Stimulated activated naive CD8-positive, alpha-beta T cell treated with anti-CD3 and anti-CD28 coated beads, Interleukin-15, Interleukin-2, amounts not matched to agents 100 ng/mL and 50 ng/mL, for 24 hours (primary cell): ENCODE results near the gene GADD45GIP1.
"Not testable (repeated sequence)": the region's sequence is repeated elsewhere in the genome, so short reads cannot be mapped to it uniquely, and the experiment has no call there.

Experiments
- H3K27ac Mint-ChIP-seq: one replicate; pipeline ENCODE4 v1.8.0; 2021; ENCODE audit warnings: mild to moderate bottlenecking, mixed read lengths
- H3K27me3 Mint-ChIP-seq: one replicate; pipeline ENCODE4 v1.8.0; 2021; ENCODE audit warnings: mixed read lengths
- H3K36me3 Mint-ChIP-seq: one replicate; pipeline ENCODE4 v1.8.0; 2021; ENCODE audit warnings: low read depth, mixed read lengths
- H3K4me1 Mint-ChIP-seq: one replicate; pipeline ENCODE4 v1.8.0; 2021; ENCODE audit warnings: low read depth, mixed read lengths
- H3K4me3 Mint-ChIP-seq: one replicate; pipeline ENCODE4 v1.8.0; 2021; ENCODE audit warnings: mild to moderate bottlenecking, mixed read lengths
- H3K9me3 Mint-ChIP-seq: one replicate; pipeline ENCODE4 v1.8.0; 2021; ENCODE audit warnings: mixed read lengths

Gene GADD45GIP1

GRCh38 chr19:12979974-12980373, 23.0 kb upstream of the GADD45GIP1 start:
- no peak overlapping the region for H3K4me3 Mint-ChIP-seq
- H3K27ac Mint-ChIP-seq: no peak overlapping the region
- H3K36me3 Mint-ChIP-seq: no peaks in the 10 kb centered on the region
- no peaks in the 10 kb centered on the region for H3K4me1 Mint-ChIP-seq
- H3K9me3 Mint-ChIP-seq: no peaks in the 10 kb centered on the region
- H3K27me3 Mint-ChIP-seq: peaks cover 10% of the 10 kb centered on the region

GRCh38 chr19:12976109-12976508, 19.1 kb upstream of the GADD45GIP1 start:
- H3K27ac Mint-ChIP-seq, H3K9me3 Mint-ChIP-seq, H3K36me3 Mint-ChIP-seq, H3K4me3 Mint-ChIP-seq, H3K4me1 Mint-ChIP-seq, H3K27me3 Mint-ChIP-seq: not testable (repeated sequence)

DNA sequence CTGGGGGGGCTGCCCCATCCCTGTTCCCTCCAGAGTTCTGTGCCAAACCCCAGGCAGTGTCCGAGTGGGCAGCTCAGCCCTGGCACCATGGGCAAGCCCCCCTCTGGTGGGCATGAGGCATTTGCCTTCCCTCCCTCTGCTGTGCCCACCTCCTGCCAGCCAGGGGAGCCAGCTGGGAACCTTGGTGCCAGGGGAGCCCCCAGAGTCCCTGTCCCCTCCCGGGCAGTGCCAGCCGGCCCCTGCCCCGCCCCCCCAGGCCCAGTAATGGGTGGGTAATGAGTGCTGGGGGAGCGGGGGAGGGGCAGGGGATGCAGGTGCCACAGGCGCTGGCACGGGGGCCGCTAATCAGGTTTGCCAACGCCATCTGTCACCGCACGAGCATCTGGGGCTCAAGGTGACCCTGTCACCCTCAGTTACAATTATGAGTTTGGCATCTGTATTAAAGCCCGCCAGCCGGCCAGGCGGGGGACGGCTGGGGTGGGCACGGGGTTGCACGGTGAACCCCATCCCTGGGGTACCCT, 18.3 kb upstream of the GADD45GIP1 start:
- no peaks in the 10 kb centered on the region for H3K36me3 Mint-ChIP-seq

GRCh38 chr19:12974301-12975220, 17.5 kb upstream of the GADD45GIP1 start:
- Mint-ChIP-seq H3K4me1 (peaks cover 10% of the 10 kb centered on the region), H3K9me3 (no peaks in the 10 kb centered on the region), H3K27ac (no peak overlapping the region), H3K27me3 (peaks cover 10% of the 10 kb centered on the region), H3K4me3 (no peak overlapping the region), H3K36me3 (no peaks in the 10 kb centered on the region)

More for the DNA sequence above, 18.3 kb upstream of the GADD45GIP1 start:
- Mint-ChIP-seq H3K4me1 (peaks cover 5% of the 10 kb centered on the region), H3K9me3 (no peaks in the 10 kb centered on the region), H3K27me3 (peaks cover 10% of the 10 kb centered on the region), H3K4me3 (no peak overlapping the region), H3K27ac (no peak overlapping the region)

DNA sequence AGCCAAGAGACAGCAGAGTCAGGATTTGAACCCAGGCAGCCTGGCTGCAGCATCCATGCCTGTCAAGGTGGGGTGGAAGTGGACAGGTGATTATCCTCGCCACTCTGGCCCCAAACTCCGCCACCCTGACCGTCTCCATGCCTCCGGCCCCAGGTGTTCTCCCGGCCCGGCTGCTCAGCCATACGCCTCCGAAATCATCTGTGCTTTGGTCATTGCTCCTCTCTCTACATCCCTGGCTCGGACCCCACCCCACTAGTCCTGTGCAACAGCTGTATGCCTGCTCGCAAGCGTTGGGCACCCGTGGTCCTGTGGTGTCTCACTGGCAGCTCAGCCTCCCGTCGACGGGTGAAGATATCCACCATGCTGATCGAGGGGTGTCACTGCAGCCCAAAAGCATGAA, 16.2 kb upstream of the GADD45GIP1 start:
- Mint-ChIP-seq H3K36me3 (no peaks in the 10 kb centered on the region), H3K27me3 (peaks cover 10% of the 10 kb centered on the region), H3K4me1 (peaks cover 10% of the 10 kb centered on the region), H3K27ac (no peak overlapping the region), H3K4me3 (no peak overlapping the region), H3K9me3 (no peaks in the 10 kb centered on the region)

- Mint-ChIP-seq H3K36me3 (no peaks in the 10 kb centered on the region), H3K4me3 (no peak overlapping the region), H3K4me1 (peaks cover 14% of the 10 kb centered on the region), H3K27ac (no peak overlapping the region), H3K27me3 (no peaks in the 10 kb centered on the region), H3K9me3 (no peaks in the 10 kb centered on the region)
Observed at GRCh38 chr19:12970070-12970820, 13.2 kb upstream of the GADD45GIP1 start.

GRCh38 chr19:12969292-12969988, 12.4 kb upstream of the GADD45GIP1 start, which contains the start of gene DAND5:
TSS of gene DAND5 (plus strand) at chr19:12969576. CDS start at chr19:12969661, 85 bp downstream.
- Mint-ChIP-seq H3K36me3 (no peaks in the 10 kb centered on the region), H3K9me3 (no peaks in the 10 kb centered on the region), H3K27ac (no peak within 1 kb of the TSS), H3K27me3 (no peaks in the 10 kb centered on the region), H3K4me3 (no peak within 1 kb of the TSS), H3K4me1 (peaks cover 20% of the 10 kb centered on the region)

- no peak overlapping the region for H3K4me3 Mint-ChIP-seq
- H3K9me3 Mint-ChIP-seq: no peaks in the 10 kb centered on the region
Observed at GRCh38 chr19:12967907-12968306, 10.9 kb upstream of the GADD45GIP1 start.

DNA sequence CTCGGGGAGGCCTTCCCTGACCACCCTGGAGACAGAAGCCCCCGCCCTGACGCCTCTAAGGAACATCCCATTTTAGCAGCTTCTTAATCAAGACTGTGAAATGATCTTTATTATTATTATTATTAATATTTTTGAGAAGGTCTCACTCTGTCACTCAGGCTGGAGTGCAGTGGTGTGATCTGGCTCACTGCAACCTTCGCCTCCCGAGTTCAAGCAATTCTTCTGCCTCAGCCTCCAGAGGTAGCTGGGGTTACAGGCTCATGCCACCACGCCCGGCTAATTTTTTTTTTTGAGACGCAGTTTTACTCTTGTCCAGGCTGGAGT, 8.8 kb upstream of the GADD45GIP1 start:
- Mint-ChIP-seq H3K4me1 (peaks cover 20% of the 10 kb centered on the region), H3K9me3 (no peaks in the 10 kb centered on the region), H3K4me3 (peak overlapping the region; percentile 23), H3K27me3 (no peaks in the 10 kb centered on the region), H3K36me3 (no peaks in the 10 kb centered on the region), H3K27ac (no peak overlapping the region)

More at GRCh38 chr19:12967907-12968306, 10.9 kb upstream of the GADD45GIP1 start:
- H3K27ac Mint-ChIP-seq: no peak overlapping the region
- H3K4me1 Mint-ChIP-seq: peaks cover 20% of the 10 kb centered on the region
- no peaks in the 10 kb centered on the region for H3K27me3 Mint-ChIP-seq
- no peaks in the 10 kb centered on the region for H3K36me3 Mint-ChIP-seq

GRCh38 chr19:12965017-12965811, 8.2 kb upstream of the GADD45GIP1 start:
- H3K4me3 Mint-ChIP-seq: peak overlapping the region; percentile 80
- no peaks in the 10 kb centered on the region for H3K9me3 Mint-ChIP-seq
- H3K36me3 Mint-ChIP-seq: no peaks in the 10 kb centered on the region
- peak overlapping the region; percentile 76 for H3K27ac Mint-ChIP-seq
- H3K27me3 Mint-ChIP-seq: no peaks in the 10 kb centered on the region
- H3K4me1 Mint-ChIP-seq: peaks cover 15% of the 10 kb centered on the region

GRCh38 chr19:12959481-12959880, 2.5 kb upstream of the GADD45GIP1 start:
- Mint-ChIP-seq H3K4me1 (peaks cover 20% of the 10 kb centered on the region), H3K27me3 (no peaks in the 10 kb centered on the region), H3K36me3 (peaks cover 15% of the 10 kb centered on the region), H3K4me3 (no peak overlapping the region), H3K27ac (no peak overlapping the region), H3K9me3 (no peaks in the 10 kb centered on the region)

DNA sequence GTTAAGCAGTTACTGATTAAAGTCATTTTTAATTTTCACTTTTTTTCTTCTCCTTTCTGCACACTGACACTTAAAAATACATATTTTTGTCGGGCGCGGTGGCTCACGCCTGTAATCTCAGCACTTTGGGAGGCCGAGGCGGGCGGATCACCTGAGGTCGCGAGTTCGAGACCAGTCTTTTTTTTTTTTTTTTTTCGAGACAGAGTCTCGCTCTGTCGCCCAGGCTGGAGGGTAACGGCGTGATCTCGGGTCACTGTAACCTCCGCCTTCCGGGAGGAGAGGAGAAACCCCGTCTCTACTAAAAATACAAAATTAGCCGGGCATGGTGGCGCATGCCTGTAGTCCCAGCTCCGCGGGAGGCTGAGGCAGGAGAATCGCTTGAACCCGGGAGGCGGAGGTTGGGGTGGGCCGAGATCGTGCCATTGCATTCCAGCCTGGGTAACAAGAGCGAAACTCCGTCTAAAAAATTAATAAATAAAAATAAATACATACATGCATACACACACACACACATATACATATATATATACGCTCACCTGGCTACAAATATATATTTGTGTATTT, 448 bp upstream of the GADD45GIP1 start:
- H3K27me3 Mint-ChIP-seq, H3K9me3 Mint-ChIP-seq: not testable (repeated sequence)
- H3K4me3 Mint-ChIP-seq: peak overlapping the region; percentile 89

DNA sequence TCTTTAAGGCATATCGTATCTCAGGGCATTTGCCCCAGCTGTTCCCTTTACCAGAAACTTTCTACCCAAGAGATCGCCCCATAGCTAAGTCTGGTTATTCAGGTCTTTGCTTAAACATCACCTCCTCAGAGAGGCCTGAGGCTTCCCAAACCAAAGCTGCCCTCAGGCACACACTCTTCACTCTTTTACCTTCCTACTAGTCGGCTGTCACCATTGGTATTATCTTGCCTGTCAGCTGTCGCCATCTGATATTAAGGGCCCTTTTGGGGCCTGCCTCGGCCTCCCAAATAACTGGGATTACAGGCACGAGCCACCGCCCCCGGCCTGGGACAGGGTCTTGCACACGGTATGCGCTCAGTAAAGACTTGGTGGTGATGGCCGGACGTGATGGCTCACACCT, 1.0 kb downstream of the GADD45GIP1 start:
- Mint-ChIP-seq H3K9me3 (no peaks in the 10 kb centered on the region), H3K4me3 (peak overlapping the region; percentile 89), H3K4me1 (peaks cover 33% of the 10 kb centered on the region), H3K27me3 (no peaks in the 10 kb centered on the region), H3K36me3 (peaks cover 36% of the 10 kb centered on the region), H3K27ac (peak overlapping the region; percentile 80)

More for the DNA sequence above, 448 bp upstream of the GADD45GIP1 start:
- Mint-ChIP-seq H3K27ac (peak overlapping the region; percentile 96), H3K36me3 (peaks cover 24% of the 10 kb centered on the region), H3K4me1 (peaks cover 29% of the 10 kb centered on the region)

- not testable (repeated sequence) for H3K27me3 Mint-ChIP-seq, H3K9me3 Mint-ChIP-seq
- peak overlapping the region; percentile 89 for H3K4me3 Mint-ChIP-seq
- peaks cover 34% of the 10 kb centered on the region for H3K4me1 Mint-ChIP-seq
- peaks cover 40% of the 10 kb centered on the region for H3K36me3 Mint-ChIP-seq
- peak overlapping the region; percentile 80 for H3K27ac Mint-ChIP-seq
Observed at GRCh38 chr19:12955575-12955974, 1.4 kb downstream of the GADD45GIP1 start.
